Measurements from ENCODE around the gene BLM. TPM values are rescaled to one million over a fixed set of nuclear protein-coding genes. Genes with fewer than 3 reads are reported as not detected.
"Not testable (repeated sequence)": the region's sequence is repeated elsewhere in the genome, so short reads cannot be mapped to it uniquely, and the experiment has no call there.

Gene BLM
- total RNA-seq = 10 to 100 TPM in 1 of 5 experiments, 1 to 10 TPM in 4; 3.5 to 53.1 (median 6.6) TPM
- polyA plus RNA-seq = 1 to 10 TPM; 2.8 to 4.4 TPM
- 9.4 reads per million, percentile 34 among the genes with 10 or more reads in this experiment for total RNA-seq

- ATAC-seq (peak; percentile 100), DNase-seq (peak; percentile 83 to 98 (median 96))
- ChIA-PET CTCF (interaction anchor here (0.7 to 1.7 kb wide), 4 partner anchors 67 to 218 kb away, joined by 3 to 5 read pairs (median 4); partner anchors contain the start of gene UNC45A), POLR2A (interaction anchor here (0.5 to 2.0 kb wide), 14 partner anchors 17 to 304 kb away, joined by 3 to 13 read pairs (median 4); partner anchors contain the start of genes HDDC3, MAN2A2 and UNC45A)
- intact Hi-C loops (cut with micrococcal nuclease) = loop anchor here (1.0 to 5.0 kb wide), 17 partner anchors 30 to 615 kb away; partner anchors contain the start of genes UNC45A (in 2 of the 2), IDH2 (in 1 of the 2), NGRN (in 1 of the 2) and RCCD1 (in 1 of the 2)
- Histone ChIP-seq H3K27ac (ENCODE audit: low read depth, low read length) (peak within 1 kb of the TSS; percentile 85), H3K27me3 (ENCODE audit: control insufficient read depth in 2 of 2, insufficient read depth in 2 of 2, low read length in 2 of 2) (no peaks in the 10 kb centered on the region), H3K4me3 (ENCODE audit: low read length) (peak within 1 kb of the TSS; percentile 75), H3K36me3 (ENCODE audit: control insufficient read depth in 2 of 3, insufficient read depth in 3 of 3, low read length in 3 of 3) (peaks cover 0 to 3% (median 0%) of the 10 kb centered on the region in 3 experiments), H3K9me3 (ENCODE audit: control insufficient read depth in 2 of 3, low read length in 3 of 3) (no peaks in the 10 kb centered on the region), H3K4me1 (ENCODE audit: control insufficient read depth in 2 of 2, insufficient read depth in 2 of 2, low read length in 2 of 2) (peaks cover 5 to 9% of the 10 kb centered on the region in 2 donors)
- no peaks in the 10 kb centered on the region for H3K9me3 Mint-ChIP-seq
- H3K4me1 Mint-ChIP-seq = peaks cover 20 to 35% (median 30%) of the 10 kb centered on the region in 7 donors
- H3K36me3 Mint-ChIP-seq = peaks cover 0 to 9% (median 5%) of the 10 kb centered on the region in 5 donors
- H3K27ac Mint-ChIP-seq = peak within 1 kb of the TSS; percentile 81 to 97 (median 95)
- peak within 1 kb of the TSS; percentile 92 to 98 (median 95) for H3K4me3 Mint-ChIP-seq
- H3K27me3 Mint-ChIP-seq = no peaks in the 10 kb centered on the region
Observed at GRCh38 chr15:90716976-90717821, at the start of gene BLM. BLM (plus strand) TSS chr15:90717346; CDS start chr15:90747393, 30,047 bp downstream.

DNA sequence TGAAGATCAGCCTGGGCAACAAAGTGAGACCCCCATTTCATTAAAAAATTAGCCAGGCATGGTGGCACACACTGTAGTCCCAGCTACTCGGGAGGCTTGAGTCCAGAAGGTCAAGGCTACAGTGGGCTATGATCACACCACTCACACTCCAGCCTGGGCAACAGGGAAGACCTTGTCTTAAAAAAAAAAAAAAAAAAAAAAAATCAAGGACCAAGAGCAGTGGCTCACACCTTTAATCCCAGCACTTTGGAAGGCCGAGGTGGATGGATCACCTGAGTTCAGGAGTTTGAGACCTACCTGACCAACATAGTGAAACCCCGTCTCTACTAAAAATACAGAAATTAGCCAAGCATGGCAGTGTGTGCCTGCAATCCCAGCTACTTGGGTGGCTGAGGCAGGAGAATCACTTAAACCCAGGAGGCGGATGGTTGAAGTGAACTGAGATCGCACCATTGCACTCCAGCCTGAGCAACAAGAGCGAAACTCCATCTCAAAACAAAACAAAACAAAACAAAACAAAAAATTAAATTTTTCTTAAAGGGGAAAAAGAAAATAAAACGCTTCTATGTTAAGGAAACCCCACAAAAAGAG lies 49.3 kb upstream of the BLM start:
- Mint-ChIP-seq H3K4me3 (peak overlapping the region in 1 of 10 donors; percentile 62), H3K36me3 (peaks cover 0 to 18% (median 0%) of the 10 kb centered on the region in 5 donors), H3K4me1 (peaks cover 12 to 52% (median 34%) of the 10 kb centered on the region in 7 donors), H3K27me3 (peaks cover 0 to 13% (median 6%) of the 10 kb centered on the region in 5 donors)
- H3K27me3 ChIP-seq (ENCODE audit: control insufficient read depth in 2 of 2, insufficient read depth in 2 of 2, low read length in 2 of 2); DNase-seq; H3K9me3 ChIP-seq (ENCODE audit: control insufficient read depth in 2 of 3, low read length in 3 of 3); H3K4me3 ChIP-seq (ENCODE audit: low read length); H3K4me1 ChIP-seq (ENCODE audit: control insufficient read depth in 2 of 2, insufficient read depth in 2 of 2, low read length in 2 of 2); intact Hi-C loops (cut with micrococcal nuclease); ATAC-seq; H3K27ac ChIP-seq (ENCODE audit: low read depth, low read length); H3K9me3 Mint-ChIP-seq; H3K36me3 ChIP-seq (ENCODE audit: control insufficient read depth in 2 of 3, insufficient read depth in 3 of 3, low read length in 3 of 3); CTCF ChIA-PET; H3K27ac Mint-ChIP-seq: not testable (repeated sequence)
- POLR2A ChIA-PET = interaction anchor here (0.6 to 3.7 kb wide), 3 partner anchors 7 to 264 kb away, joined by 3 to 11 read pairs (median 5); no protein-coding TSS in a partner anchor

- ATAC-seq; H3K27me3 ChIP-seq (ENCODE audit: control insufficient read depth in 2 of 2, insufficient read depth in 2 of 2, low read length in 2 of 2); H3K9me3 Mint-ChIP-seq; H3K9me3 ChIP-seq (ENCODE audit: control insufficient read depth in 2 of 3, low read length in 3 of 3); H3K4me1 ChIP-seq (ENCODE audit: control insufficient read depth in 2 of 2, insufficient read depth in 2 of 2, low read length in 2 of 2); H3K36me3 ChIP-seq (ENCODE audit: control insufficient read depth in 2 of 3, insufficient read depth in 3 of 3, low read length in 3 of 3); DNase-seq; H3K4me3 ChIP-seq (ENCODE audit: low read length); H3K27me3 Mint-ChIP-seq; H3K27ac ChIP-seq (ENCODE audit: low read depth, low read length); H3K4me3 Mint-ChIP-seq; intact Hi-C loops (cut with micrococcal nuclease): not testable (repeated sequence)
- Mint-ChIP-seq H3K4me1 (peaks cover 6 to 43% (median 20%) of the 10 kb centered on the region in 7 donors), H3K36me3 (peaks cover 0 to 12% (median 0%) of the 10 kb centered on the region in 5 donors), H3K27ac (peak overlapping the region in 1 of 9 donors; percentile 34)
- ChIA-PET CTCF (interaction anchor here (0.7 to 1.5 kb wide), 3 partner anchors 11 to 182 kb away, joined by 3 to 4 read pairs (median 4); no protein-coding TSS in a partner anchor), POLR2A (interaction anchor here (3.7 kb wide), 1 partner anchor 8 kb away, joined by 11 read pairs; no protein-coding TSS in a partner anchor)
Observed at GRCh38 chr15:90670631-90671030, 46.5 kb upstream of the BLM start.

DNA sequence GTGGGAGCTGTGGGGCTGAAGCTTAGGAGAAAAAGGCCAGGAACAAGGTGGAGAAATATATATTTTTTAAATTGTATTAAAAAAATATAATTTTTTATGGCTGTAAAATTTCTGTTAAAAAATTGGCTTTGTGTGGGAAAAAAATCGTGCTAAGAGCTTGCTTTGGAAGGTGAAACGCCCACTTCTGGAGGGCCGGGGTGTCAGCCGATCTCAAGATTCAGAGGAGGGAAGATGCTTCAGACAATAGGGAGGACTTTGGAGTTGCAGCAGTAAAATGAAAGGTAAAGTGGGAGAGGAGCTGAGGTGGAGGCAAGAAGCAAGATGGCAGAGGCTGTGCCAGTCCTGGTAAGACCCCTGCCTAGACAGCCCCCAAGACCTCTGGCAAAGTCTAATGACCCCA lies 45.9 kb upstream of the BLM start:
- H3K4me1 ChIP-seq (ENCODE audit: control insufficient read depth in 2 of 2, insufficient read depth in 2 of 2, low read length in 2 of 2) = peaks cover 0 to 3% of the 10 kb centered on the region in 2 donors
- ATAC-seq (no peak), DNase-seq (no peak)
- Mint-ChIP-seq H3K36me3 (peaks cover 0 to 13% (median 0%) of the 10 kb centered on the region in 5 donors), H3K27ac (peak overlapping the region in 1 of 9 donors; percentile 25), H3K4me3 (no peak overlapping the region), H3K27me3 (peaks cover 0 to 7% (median 0%) of the 10 kb centered on the region in 5 donors), H3K4me1 (peaks cover 6 to 40% (median 14%) of the 10 kb centered on the region in 7 donors), H3K9me3 (no peaks in the 10 kb centered on the region)
- ChIA-PET POLR2A (interaction anchor here (1.0 kb wide), 1 partner anchor 10 kb away, joined by 3 read pairs; no protein-coding TSS in a partner anchor), CTCF (interaction anchor here (0.7 kb wide), 1 partner anchor 21 kb away, joined by 4 read pairs; no protein-coding TSS in a partner anchor)
- intact Hi-C loops (cut with micrococcal nuclease) = no loop called here
- H3K9me3 ChIP-seq (ENCODE audit: control insufficient read depth in 2 of 3, low read length in 3 of 3) = no peaks in the 10 kb centered on the region
- no peak overlapping the region for H3K27ac ChIP-seq (ENCODE audit: low read depth, low read length)
- no peaks in the 10 kb centered on the region for H3K27me3 ChIP-seq (ENCODE audit: control insufficient read depth in 2 of 2, insufficient read depth in 2 of 2, low read length in 2 of 2)
- H3K36me3 ChIP-seq (ENCODE audit: control insufficient read depth in 2 of 3, insufficient read depth in 3 of 3, low read length in 3 of 3) = no peaks in the 10 kb centered on the region
- H3K4me3 ChIP-seq (ENCODE audit: low read length) = no peak overlapping the region

DNA sequence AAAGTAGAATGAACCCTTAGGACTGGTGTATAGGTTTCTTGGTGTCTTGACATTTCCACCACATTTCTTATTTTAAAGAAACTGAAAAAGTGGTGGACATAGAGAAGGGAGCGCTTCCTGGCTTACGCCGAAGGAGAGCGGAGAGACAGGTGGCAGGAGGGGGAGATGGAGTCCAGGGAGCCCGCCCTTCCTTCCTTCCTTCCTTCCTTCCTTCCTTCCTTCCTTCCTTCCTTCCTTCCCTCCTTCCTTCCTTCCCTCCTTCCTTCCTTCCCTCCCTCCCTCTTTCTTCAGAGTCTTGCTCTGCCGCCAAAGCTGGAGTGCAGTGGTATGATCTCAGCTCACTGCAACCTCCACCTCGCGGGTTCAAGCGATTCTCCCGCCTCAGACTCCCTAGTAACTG lies 43.8 kb upstream of the BLM start:
- POLR2A ChIA-PET = interaction anchor here (0.6 kb wide), 2 partner anchors 16 to 282 kb away, joined by 3 read pairs; no protein-coding TSS in a partner anchor
- ATAC-seq; DNase-seq; H3K27me3 Mint-ChIP-seq; H3K27me3 ChIP-seq (ENCODE audit: control insufficient read depth in 2 of 2, insufficient read depth in 2 of 2, low read length in 2 of 2); intact Hi-C loops (cut with micrococcal nuclease); H3K27ac Mint-ChIP-seq; H3K9me3 ChIP-seq (ENCODE audit: control insufficient read depth in 2 of 3, low read length in 3 of 3); H3K36me3 ChIP-seq (ENCODE audit: control insufficient read depth in 2 of 3, insufficient read depth in 3 of 3, low read length in 3 of 3); H3K4me1 ChIP-seq (ENCODE audit: control insufficient read depth in 2 of 2, insufficient read depth in 2 of 2, low read length in 2 of 2); H3K27ac ChIP-seq (ENCODE audit: low read depth, low read length); H3K4me3 Mint-ChIP-seq; H3K4me3 ChIP-seq (ENCODE audit: low read length); H3K9me3 Mint-ChIP-seq: not testable (repeated sequence)
- H3K4me1 Mint-ChIP-seq = peaks cover 6 to 41% (median 13%) of the 10 kb centered on the region in 7 donors
- H3K36me3 Mint-ChIP-seq = peaks cover 0 to 17% (median 0%) of the 10 kb centered on the region in 5 donors
- CTCF ChIA-PET = interaction anchor here (0.6 to 0.8 kb wide), 3 partner anchors 9 to 63 kb away, joined by 3 to 5 read pairs (median 5); no protein-coding TSS in a partner anchor

DNA sequence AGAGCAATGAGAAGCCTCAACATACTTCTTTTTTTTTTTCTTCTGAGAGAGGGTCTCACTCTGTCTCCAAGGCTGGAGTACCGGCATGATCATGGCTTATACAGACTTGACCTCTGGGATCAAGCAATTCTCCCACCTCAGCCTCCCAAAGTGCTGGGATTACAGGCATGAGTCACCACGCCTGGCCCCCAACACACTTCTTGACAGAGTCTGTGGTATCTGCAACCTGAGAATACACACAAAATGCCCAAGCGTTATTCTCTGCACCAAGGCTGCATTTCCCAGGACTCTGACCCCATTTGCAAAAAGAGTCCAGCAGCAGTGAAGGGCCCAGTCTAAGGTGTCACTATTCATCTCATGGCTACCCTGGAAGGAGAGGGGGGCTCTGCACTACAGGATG lies 42.7 kb upstream of the BLM start:
- Mint-ChIP-seq H3K9me3 (peaks cover 0 to 2% (median 0%) of the 10 kb centered on the region in 11 donors), H3K4me3 (no peak overlapping the region), H3K27ac (no peak overlapping the region), H3K4me1 (peaks cover 12 to 48% (median 24%) of the 10 kb centered on the region in 7 donors), H3K36me3 (peaks cover 0 to 19% (median 0%) of the 10 kb centered on the region in 5 donors), H3K27me3 (peaks cover 0 to 4% (median 0%) of the 10 kb centered on the region in 5 donors)
- Histone ChIP-seq H3K27me3 (ENCODE audit: control insufficient read depth in 2 of 2, insufficient read depth in 2 of 2, low read length in 2 of 2) (no peaks in the 10 kb centered on the region), H3K4me1 (ENCODE audit: control insufficient read depth in 2 of 2, insufficient read depth in 2 of 2, low read length in 2 of 2) (peaks cover 5 to 18% of the 10 kb centered on the region in 2 donors), H3K9me3 (ENCODE audit: control insufficient read depth in 2 of 3, low read length in 3 of 3) (no peaks in the 10 kb centered on the region), H3K36me3 (ENCODE audit: control insufficient read depth in 2 of 3, insufficient read depth in 3 of 3, low read length in 3 of 3) (no peaks in the 10 kb centered on the region), H3K27ac (ENCODE audit: low read depth, low read length) (no peak overlapping the region), H3K4me3 (ENCODE audit: low read length) (no peak overlapping the region)
- ChIA-PET CTCF (interaction anchor here (0.8 kb wide), 1 partner anchor 62 kb away, joined by 5 read pairs; no protein-coding TSS in a partner anchor), POLR2A (no interaction called here)
- DNase-seq = no peak
- ATAC-seq = no peak
- intact Hi-C loops (cut with micrococcal nuclease) = no loop called here

All from naive thymus-derived CD4-positive, alpha-beta T cell (primary cell).